ENCODE results near the gene GIMAP4. TPM values are rescaled to one million over a fixed set of nuclear protein-coding genes. Genes with fewer than 3 reads are reported as not detected.
A peak's percentile ranks its signal among the peaks of the same experiment; 100 is the strongest.

Gene GIMAP4
- total RNA-seq, 3 donors from 2014 or later (not counting 1 experiment from before 2014, with no cell fraction given), result 105 to 215 (median 124) TPM

GRCh38 chr7:150566123-150566522 is 1.1 kb upstream of the GIMAP4 start:
- Mint-ChIP-seq H3K27ac (peak overlapping the region; percentile 90 to 95), H3K9me3 (peaks cover 4 to 11% of the 10 kb centered on the region in 2 donors), H3K36me3 (peaks cover 44% of the 10 kb centered on the region), H3K27me3 (ENCODE audit: low read depth in 2 of 2) (no peaks in the 10 kb centered on the region), H3K4me1 (peaks cover 62 to 73% of the 10 kb centered on the region in 2 donors), H3K4me3 (peak overlapping the region; percentile 96)
- 100% methylated on average over 3 of the region's 3 CpGs for WGBS (ENCODE audit: insufficient coverage)
- intact Hi-C loops (cut with micrococcal nuclease), result loop anchor here (2.0 to 5.0 kb wide), 4 partner anchors 51 to 191 kb away; partner anchors contain the start of genes GIMAP5, GIMAP6 and GIMAP7
- Histone ChIP-seq H3K27ac (ENCODE audit: low read length) (no peak overlapping the region), H3K4me3 (ENCODE audit: low read length) (no peak overlapping the region), H3K4me1 (ENCODE audit: control insufficient read depth, insufficient read depth, low read length) (peaks cover 45% of the 10 kb centered on the region), H3K9me3 (ENCODE audit: control insufficient read depth, insufficient read depth, low read length) (peaks cover 34% of the 10 kb centered on the region), H3K36me3 (ENCODE audit: control insufficient read depth, insufficient read depth, low read length) (peaks cover 16% of the 10 kb centered on the region), H3K27me3 (ENCODE audit: control insufficient read depth, insufficient read depth, low read length) (no peaks in the 10 kb centered on the region)
- ATAC-seq, result no peak
- TF ChIP-seq, protein P1, sequence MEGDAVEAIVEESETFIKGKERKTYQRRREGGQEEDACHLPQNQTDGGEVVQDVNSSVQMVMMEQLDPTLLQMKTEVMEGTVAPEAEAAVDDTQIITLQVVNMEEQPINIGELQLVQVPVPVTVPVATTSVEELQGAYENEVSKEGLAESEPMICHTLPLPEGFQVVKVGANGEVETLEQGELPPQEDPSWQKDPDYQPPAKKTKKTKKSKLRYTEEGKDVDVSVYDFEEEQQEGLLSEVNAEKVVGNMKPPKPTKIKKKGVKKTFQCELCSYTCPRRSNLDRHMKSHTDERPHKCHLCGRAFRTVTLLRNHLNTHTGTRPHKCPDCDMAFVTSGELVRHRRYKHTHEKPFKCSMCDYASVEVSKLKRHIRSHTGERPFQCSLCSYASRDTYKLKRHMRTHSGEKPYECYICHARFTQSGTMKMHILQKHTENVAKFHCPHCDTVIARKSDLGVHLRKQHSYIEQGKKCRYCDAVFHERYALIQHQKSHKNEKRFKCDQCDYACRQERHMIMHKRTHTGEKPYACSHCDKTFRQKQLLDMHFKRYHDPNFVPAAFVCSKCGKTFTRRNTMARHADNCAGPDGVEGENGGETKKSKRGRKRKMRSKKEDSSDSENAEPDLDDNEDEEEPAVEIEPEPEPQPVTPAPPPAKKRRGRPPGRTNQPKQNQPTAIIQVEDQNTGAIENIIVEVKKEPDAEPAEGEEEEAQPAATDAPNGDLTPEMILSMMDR (IDR thresholded peaks at IDR 0.05), result no peak
- DNase-seq, result no peak

- H3K4me1 ChIP-seq (ENCODE audit: control insufficient read depth, insufficient read depth, low read length), result peaks cover 48% of the 10 kb centered on the region
- DNase-seq (no peak), ATAC-seq (no peak)
- Mint-ChIP-seq H3K27me3 (ENCODE audit: low read depth in 2 of 2) (no peaks in the 10 kb centered on the region), H3K4me3 (peak overlapping the region; percentile 96), H3K9me3 (peaks cover 4 to 11% of the 10 kb centered on the region in 2 donors), H3K36me3 (peaks cover 48% of the 10 kb centered on the region), H3K27ac (peak overlapping the region; percentile 90 to 95), H3K4me1 (peaks cover 65 to 74% of the 10 kb centered on the region in 2 donors)
- WGBS (ENCODE audit: insufficient coverage), result no CpG with 5 or more reads among the region's 1 CpG
- peaks cover 34% of the 10 kb centered on the region for H3K9me3 ChIP-seq (ENCODE audit: control insufficient read depth, insufficient read depth, low read length)
- H3K27ac ChIP-seq (ENCODE audit: low read length), result peak overlapping the region; percentile 66
- TF ChIP-seq, protein P1 (IDR thresholded peaks at IDR 0.05), result no peak
- intact Hi-C loops (cut with micrococcal nuclease), result loop anchor here (2.0 to 5.0 kb wide), 4 partner anchors 52 to 191 kb away; partner anchors contain the start of genes GIMAP5, GIMAP6 and GIMAP7
- peak overlapping the region; percentile 72 for H3K4me3 ChIP-seq (ENCODE audit: low read length)
- peaks cover 19% of the 10 kb centered on the region for H3K36me3 ChIP-seq (ENCODE audit: control insufficient read depth, insufficient read depth, low read length)
- H3K27me3 ChIP-seq (ENCODE audit: control insufficient read depth, insufficient read depth, low read length), result no peaks in the 10 kb centered on the region
These were observed 618 bp upstream of the GIMAP4 start for GRCh38 chr7:150566572-150566971.

DNA sequence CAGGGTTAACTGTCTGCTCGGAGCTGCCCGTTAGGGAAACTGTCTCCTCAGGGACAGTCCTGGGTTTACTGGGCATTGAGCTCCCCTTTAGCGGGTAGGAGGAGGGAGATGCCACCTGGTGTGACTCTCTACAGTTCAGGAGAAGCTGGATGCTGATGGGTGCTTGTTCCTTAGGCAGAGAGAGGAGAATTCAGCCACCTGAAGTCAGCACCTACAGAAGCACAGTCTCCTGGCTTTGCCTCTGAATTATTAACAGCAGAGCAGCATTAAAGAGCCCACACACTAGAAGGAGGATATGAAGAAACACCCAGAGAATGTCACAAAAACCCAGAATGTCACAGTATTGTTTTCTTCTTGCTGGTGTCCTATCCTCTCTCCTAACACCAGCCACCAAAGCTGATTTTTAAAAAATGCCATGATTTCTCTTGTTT is 696 bp downstream of the GIMAP4 start:
- peaks cover 73 to 82% of the 10 kb centered on the region in 2 donors for H3K4me1 Mint-ChIP-seq
- no peaks in the 10 kb centered on the region for H3K27me3 ChIP-seq (ENCODE audit: control insufficient read depth, insufficient read depth, low read length)
- H3K4me3 ChIP-seq (ENCODE audit: low read length), result peak overlapping the region; percentile 72
- peak overlapping the region; percentile 90 to 95 for H3K27ac Mint-ChIP-seq
- H3K9me3 Mint-ChIP-seq, result peaks cover 12 to 22% of the 10 kb centered on the region in 2 donors
- H3K27me3 Mint-ChIP-seq (ENCODE audit: low read depth in 2 of 2), result no peaks in the 10 kb centered on the region
- peaks cover 61% of the 10 kb centered on the region for H3K36me3 Mint-ChIP-seq
- H3K27ac ChIP-seq (ENCODE audit: low read length), result peak overlapping the region; percentile 66
- H3K36me3 ChIP-seq (ENCODE audit: control insufficient read depth, insufficient read depth, low read length), result peaks cover 32% of the 10 kb centered on the region
- intact Hi-C loops (cut with micrococcal nuclease), result loop anchor here (2.0 to 5.0 kb wide), 6 partner anchors 53 to 189 kb away; partner anchors contain the start of genes GIMAP5, GIMAP6, GIMAP7 and GIMAP8
- peaks cover 44% of the 10 kb centered on the region for H3K9me3 ChIP-seq (ENCODE audit: control insufficient read depth, insufficient read depth, low read length)
- peak in 1 of 2 donors; percentile 44 for DNase-seq
- peak; percentile 32 to 52 (median 44) for ATAC-seq
- 42% methylated on average over 3 of the region's 3 CpGs for WGBS (ENCODE audit: insufficient coverage)
- peaks cover 49% of the 10 kb centered on the region for H3K4me1 ChIP-seq (ENCODE audit: control insufficient read depth, insufficient read depth, low read length)
- H3K4me3 Mint-ChIP-seq, result peak overlapping the region; percentile 96
- TF ChIP-seq, protein P1 (IDR thresholded peaks at IDR 0.05), result no peak

All from natural killer cell (primary cell).